GM12865 (cell line): ENCODE measurements around the gene ACOX3.

ENCODE experiments used
- DNase-seq: peaks from one replicate; pipeline ENCODE4 v3.0.0; 2010; ENCODE audit warnings: low read depth
- H3K4me3 ChIP-seq: 2 replicates; pipeline ENCODE4 v1.5.1; 2011; ENCODE audit warnings: mild to moderate bottlenecking, low read depth, low read length, control low read depth
- CTCF ChIP-seq: IDR thresholded peaks from 2 replicates; pipeline ENCODE4 v1.5.1; 2011; ENCODE audit warnings: low read length, control low read depth, low read depth, inconsistent platforms; ENCODE audit not compliant: insufficient read depth; ENCODE audit errors: missing control alignments

The ACOX3 gene

DNA sequence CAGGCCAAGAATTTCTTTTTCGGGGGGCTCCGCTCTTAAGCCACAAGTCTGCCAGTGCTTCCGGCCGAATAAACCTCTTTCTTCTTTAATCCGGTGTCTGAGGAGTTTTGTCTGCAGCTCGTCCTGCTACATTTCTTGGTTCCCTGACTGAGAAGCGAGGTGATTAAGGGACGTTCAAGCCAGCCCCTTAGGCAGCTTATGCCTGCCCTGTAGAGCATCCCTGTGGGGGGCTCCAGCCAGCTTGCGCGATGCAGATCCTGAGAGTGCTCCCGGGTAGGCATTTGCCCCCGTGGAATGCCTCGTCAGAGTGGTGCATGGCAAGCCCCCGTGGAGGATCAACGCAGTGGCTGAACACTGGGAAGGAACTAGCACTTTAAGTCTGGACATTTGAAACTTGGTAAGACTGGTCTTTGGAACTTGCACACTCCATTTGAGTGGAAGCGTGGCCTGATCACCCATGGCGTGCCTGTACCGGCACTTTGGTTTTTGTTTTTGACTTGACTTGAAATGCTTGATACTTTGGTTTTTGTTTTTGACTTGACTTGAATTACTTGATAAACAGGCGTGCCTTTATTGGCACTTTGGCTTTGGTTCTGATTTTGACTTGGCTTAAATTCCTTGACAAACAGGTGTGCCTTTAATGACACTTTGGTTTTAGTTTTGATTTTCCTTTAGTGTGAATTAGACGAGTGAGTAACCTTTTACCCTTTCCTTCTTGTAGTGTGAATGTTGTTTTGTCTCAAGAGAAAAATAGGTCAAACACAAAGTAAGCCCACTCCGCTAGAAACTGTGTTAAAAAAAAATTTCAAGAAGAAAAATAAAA is 6.1 kb downstream of the ACOX3 start:
- DNase-seq: peak; percentile 32
- H3K4me3 ChIP-seq: peak overlapping the region; percentile 79
- no peak for TF ChIP-seq CTCF

- no peak for DNase-seq
- TF ChIP-seq CTCF: no peak
Observed at GRCh38 chr4:8433136-8433535, 7.4 kb downstream of the ACOX3 start.

GRCh38 chr4:8431553-8431952 is 9.0 kb downstream of the ACOX3 start:
- TF ChIP-seq CTCF: no peak
- DNase-seq: no peak
- no peak overlapping the region for H3K4me3 ChIP-seq

More at GRCh38 chr4:8433136-8433535, 7.4 kb downstream of the ACOX3 start:
- no peak overlapping the region for H3K4me3 ChIP-seq

DNA sequence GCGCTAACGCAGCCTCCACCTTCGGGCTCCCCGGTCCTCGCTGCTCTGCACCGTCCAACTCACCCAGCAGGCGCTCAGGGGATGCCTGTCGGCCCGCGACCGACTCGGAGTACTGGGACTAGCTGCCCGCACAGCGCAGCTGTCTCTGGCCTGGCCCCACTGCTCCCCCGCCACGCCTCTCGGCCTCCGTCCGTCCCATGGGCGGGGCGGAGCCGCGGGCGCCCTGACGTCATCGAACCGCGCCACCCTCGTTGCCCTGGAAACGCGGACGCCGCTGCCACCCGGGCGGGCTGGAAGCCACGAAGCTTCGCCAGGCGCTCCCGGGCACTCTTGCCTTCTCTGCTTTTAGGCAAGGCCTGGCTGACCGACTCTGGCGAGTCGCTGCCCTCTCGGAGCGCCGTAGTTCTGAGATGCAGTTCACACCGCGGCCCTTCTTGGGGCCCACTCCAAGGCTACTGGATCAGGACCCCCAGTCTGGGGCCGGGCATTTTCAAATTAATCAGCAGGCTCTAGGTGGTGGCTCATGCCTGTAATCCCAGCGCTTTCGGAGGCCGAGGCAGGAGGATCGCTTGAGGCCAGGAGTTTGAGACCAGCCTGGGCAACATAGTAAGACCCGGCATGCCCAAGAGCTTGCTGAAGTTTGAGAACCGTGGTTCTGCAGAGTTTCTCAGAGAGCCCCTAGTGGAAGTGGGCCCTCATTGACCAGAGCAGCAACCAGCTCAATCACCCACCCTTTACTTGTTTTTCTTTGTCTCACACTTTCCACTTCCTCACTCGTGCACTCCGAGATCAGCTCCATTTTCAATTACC is 12.0 kb downstream of the ACOX3 start:
- peak; percentile 90 for DNase-seq
- peak overlapping the region; percentile 64 for H3K4me3 ChIP-seq
- peak; percentile 51 for TF ChIP-seq CTCF

- peak; percentile 61 for DNase-seq
- TF ChIP-seq CTCF: no peak
- peak overlapping the region; percentile 64 for H3K4me3 ChIP-seq
Observed at GRCh38 chr4:8427761-8428287, 12.7 kb downstream of the ACOX3 start.

GRCh38 chr4:8427262-8427661 is 13.3 kb downstream of the ACOX3 start:
- TF ChIP-seq CTCF: no peak
- no peak for DNase-seq
- peak overlapping the region; percentile 64 for H3K4me3 ChIP-seq
